NCI-H1436 (cell line): ENCODE measurements around the gene PRR20G.
"Not testable (repeated sequence)": the region's sequence is repeated elsewhere in the genome, so short reads cannot be mapped to it uniquely, and the experiment has no call there.

ENCODE experiments used
- DNase-seq: peaks from one replicate; lab custom pipeline; 2025; lab: John Stamatoyannopoulos, UW

The PRR20G gene

GRCh38 chr3:127299276-127299675 is 11.4 kb upstream of the PRR20G start:
- DNase-seq: no peak

- no peak for DNase-seq
Measured at GRCh38 chr3:127296959-127297358, 9.1 kb upstream of the PRR20G start.

GRCh38 chr3:127296166-127296565 is 8.3 kb upstream of the PRR20G start:
- DNase-seq: no peak

- DNase-seq: not testable (repeated sequence)
Measured at GRCh38 chr3:127293650-127294049, 5.8 kb upstream of the PRR20G start.

- no peak for DNase-seq
Measured at GRCh38 chr3:127291611-127292010, 3.8 kb upstream of the PRR20G start.

- DNase-seq: no peak
Measured at GRCh38 chr3:127291114-127291513, 3.3 kb upstream of the PRR20G start.

- DNase-seq: no peak
Measured at GRCh38 chr3:127289706-127290575, 2.1 kb upstream of the PRR20G start.

GRCh38 chr3:127288921-127289705 is 1.3 kb upstream of the PRR20G start:
- no peak for DNase-seq

GRCh38 chr3:127288343-127288742 is 497 bp upstream of the PRR20G start:
- DNase-seq: no peak

GRCh38 chr3:127286571-127287140 is 1.2 kb downstream of the PRR20G start:
- DNase-seq: no peak

- no peak for DNase-seq
Measured at GRCh38 chr3:127284258-127284657, 3.6 kb downstream of the PRR20G start.

GRCh38 chr3:127277561-127277960 is 10.3 kb downstream of the PRR20G start:
- DNase-seq: no peak

GRCh38 chr3:127276995-127277394 is 10.9 kb downstream of the PRR20G start:
- no peak for DNase-seq

- DNase-seq: no peak
Measured at GRCh38 chr3:127276396-127276795, 11.4 kb downstream of the PRR20G start.

GRCh38 chr3:127275287-127275781 is 12.5 kb downstream of the PRR20G start:
- no peak for DNase-seq

- DNase-seq: no peak
Measured at GRCh38 chr3:127274200-127274760, 13.6 kb downstream of the PRR20G start.

GRCh38 chr3:127273206-127273605 is 14.6 kb downstream of the PRR20G start:
- no peak for DNase-seq

- no peak for DNase-seq
Measured at GRCh38 chr3:127266186-127266585, 21.7 kb downstream of the PRR20G start.

- DNase-seq: no peak
Measured at GRCh38 chr3:127265581-127265981, 22.3 kb downstream of the PRR20G start.

GRCh38 chr3:127264794-127265514 is 22.9 kb downstream of the PRR20G start:
- DNase-seq: no peak

- no peak for DNase-seq
Measured at GRCh38 chr3:127264292-127264691, 23.6 kb downstream of the PRR20G start.
